Measurements from ENCODE around the gene FBN1.

DNA sequence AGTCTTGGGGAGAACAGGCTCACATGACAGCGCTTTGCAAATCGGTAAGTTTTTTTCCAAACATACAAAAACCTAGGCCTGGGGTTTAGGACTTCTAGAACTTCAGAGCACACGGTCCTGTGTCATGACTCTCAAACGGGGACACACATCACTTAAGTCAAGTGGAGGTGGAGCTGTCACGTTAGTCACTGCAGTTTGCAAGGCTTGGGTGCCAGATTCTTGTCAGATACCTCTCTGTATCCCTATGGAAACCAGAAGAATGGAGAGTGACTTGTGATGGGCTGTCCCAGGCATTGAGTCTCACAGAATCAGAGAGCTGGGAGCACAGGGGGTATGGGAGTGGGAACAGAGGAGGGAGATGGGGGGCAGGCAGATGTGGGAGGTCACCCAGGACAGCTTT lies 249.5 kb downstream of the FBN1 start:
- TF ChIP-seq POLR2A (IDR thresholded peaks at IDR 0.05; ENCODE audit: low read length): no peak
- no peak for TF ChIP-seq GATA1 (IDR thresholded peaks at IDR 0.05; ENCODE audit: low read depth, low read length)
